ENCODE measurements around the gene CDK14.

Gene CDK14

GRCh38 chr7:91242097-91242844 lies 646.1 kb downstream of the CDK14 start:
- no peak for DNase-seq

GRCh38 chr7:91243591-91244301 lies 647.6 kb downstream of the CDK14 start:
- peak; percentile 23 for DNase-seq

- DNase-seq, result peak; percentile 54
These were observed 651.4 kb downstream of the CDK14 start for GRCh38 chr7:91247500-91247899.

DNA sequence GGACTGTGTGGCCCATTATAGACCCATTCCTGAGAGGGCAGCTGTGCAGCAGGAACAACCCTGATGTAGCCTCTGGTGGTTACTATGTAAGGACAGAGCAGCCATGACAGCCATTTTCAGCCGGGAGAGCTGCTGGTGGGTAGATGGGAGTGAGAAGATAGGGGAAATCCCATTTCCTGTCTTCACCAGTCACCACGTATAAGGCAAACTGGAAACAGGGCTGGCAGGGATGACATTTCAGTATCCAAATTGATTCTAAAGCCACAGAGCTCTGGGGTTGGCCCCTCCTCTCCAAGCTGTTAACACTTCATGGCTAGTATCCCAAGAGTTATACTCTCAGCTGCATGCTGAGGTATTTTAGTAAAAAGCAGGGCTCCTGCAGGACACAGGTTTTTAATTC lies 652.9 kb downstream of the CDK14 start:
- DNase-seq, result no peak

GRCh38 chr7:91249506-91250233 lies 653.5 kb downstream of the CDK14 start:
- peak; percentile 86 for DNase-seq

GRCh38 chr7:91250706-91251105 lies 654.6 kb downstream of the CDK14 start:
- no peak for DNase-seq

DNA sequence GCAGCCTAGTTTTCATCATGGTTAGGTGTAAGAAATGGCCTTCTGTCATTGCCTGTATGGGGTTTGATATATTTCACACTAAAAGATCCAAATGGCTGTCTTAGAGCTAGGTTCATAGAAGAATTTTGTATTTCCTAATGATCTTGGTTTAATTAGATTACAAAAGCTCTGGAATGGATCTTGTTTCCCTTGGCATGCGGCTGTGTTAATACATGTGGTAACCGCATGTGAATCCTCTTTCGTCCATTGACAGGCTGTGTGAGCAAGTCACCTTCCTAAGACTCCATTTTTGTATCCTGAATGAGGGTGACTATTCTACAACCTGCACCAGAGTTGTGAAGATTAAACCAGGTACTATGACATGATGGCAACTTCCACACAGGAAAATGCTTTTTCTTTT lies 655.8 kb downstream of the CDK14 start:
- DNase-seq, result no peak

Data from NCI-H226 (cell line).